IPS-20b (cell line): Measurements from ENCODE around the gene ANO3.

Source experiments
- H3K27ac ChIP-seq: one replicate; pipeline ENCODE4 v1.5.1; 2013; ENCODE audit warnings: low read length
- H3K27me3 ChIP-seq: 2 replicates; pipeline ENCODE4 v1.6.1; 2013; ENCODE audit warnings: mild to moderate bottlenecking, low read length, inconsistent platforms; ENCODE audit not compliant: insufficient read depth
- H3K36me3 ChIP-seq: 2 replicates; pipeline ENCODE4 v1.6.1; 2013; ENCODE audit warnings: low read depth, mild to moderate bottlenecking, inconsistent platforms, low read length, moderate library complexity; ENCODE audit not compliant: insufficient read depth
- H3K4me1 ChIP-seq: 2 replicates; pipeline ENCODE4 v1.6.1; 2013; ENCODE audit warnings: mild to moderate bottlenecking, control low read depth, inconsistent platforms, low read length, moderate library complexity; ENCODE audit not compliant: insufficient read depth
- H3K4me3 ChIP-seq: 2 replicates; pipeline ENCODE4 v1.5.1; 2013; ENCODE audit warnings: mild to moderate bottlenecking, low read length, inconsistent platforms
- H3K9ac ChIP-seq: 2 replicates; pipeline ENCODE4 v1.6.1; 2013; ENCODE audit warnings: low read depth, mild to moderate bottlenecking, inconsistent platforms, low read length, moderate library complexity
- H3K9me3 ChIP-seq: 2 replicates; pipeline ENCODE4 v1.6.1; 2013; ENCODE audit warnings: mild to moderate bottlenecking, low read depth, low read length, inconsistent platforms; ENCODE audit not compliant: insufficient read depth

ANO3 gene

DNA sequence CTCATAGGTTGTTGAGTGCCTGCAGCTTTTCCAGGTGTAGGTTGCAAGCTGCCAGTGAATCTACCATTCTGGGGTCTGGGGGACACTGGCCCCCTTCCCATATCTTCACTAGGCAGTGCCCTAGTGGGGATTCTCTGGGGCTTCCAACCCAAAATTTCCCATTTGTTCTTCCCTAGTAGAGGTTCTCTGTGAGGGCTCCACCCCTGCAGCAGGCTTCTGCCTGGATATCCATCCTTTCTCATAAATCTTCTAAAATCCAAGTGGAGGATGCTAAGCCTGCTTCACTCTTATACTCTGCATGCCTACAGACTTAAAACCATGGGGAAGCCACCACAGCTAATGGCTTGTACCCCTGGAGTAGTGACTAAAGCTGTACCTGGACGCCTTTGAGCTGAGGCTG is 33.4 kb downstream of the ANO3 start:
- no peaks in the 10 kb centered on the region for H3K36me3 ChIP-seq
- no peaks in the 10 kb centered on the region for H3K27me3 ChIP-seq
- H3K27ac ChIP-seq: no peak overlapping the region
- H3K9ac ChIP-seq: no peak overlapping the region
- no peaks in the 10 kb centered on the region for H3K4me1 ChIP-seq
- H3K4me3 ChIP-seq: no peak overlapping the region
- H3K9me3 ChIP-seq: peaks cover 33% of the 10 kb centered on the region

DNA sequence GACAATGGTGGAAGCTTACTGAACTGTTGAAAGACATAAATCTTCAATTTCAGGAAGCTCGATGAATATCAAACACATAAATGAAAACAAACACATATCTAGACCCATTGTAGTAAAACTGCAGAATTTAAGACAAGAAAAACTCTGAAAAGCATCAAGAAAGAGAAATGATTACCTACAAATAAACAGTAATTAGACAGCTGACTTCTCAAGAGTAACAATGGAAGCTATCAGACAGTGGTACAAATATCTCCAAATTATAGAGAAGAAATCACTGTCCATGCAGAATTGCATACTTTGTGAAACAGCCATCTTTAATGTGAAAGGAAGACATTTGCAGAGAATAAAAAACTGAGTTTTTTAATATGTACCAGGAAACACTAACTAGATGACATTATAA is 45.7 kb downstream of the ANO3 start:
- Histone ChIP-seq H3K4me1 (no peaks in the 10 kb centered on the region), H3K36me3 (no peaks in the 10 kb centered on the region), H3K9ac (no peak overlapping the region), H3K4me3 (no peak overlapping the region), H3K27me3 (no peaks in the 10 kb centered on the region), H3K9me3 (peaks cover 33% of the 10 kb centered on the region; the same call in 1 of the 2 replicates), H3K27ac (no peak overlapping the region)

DNA sequence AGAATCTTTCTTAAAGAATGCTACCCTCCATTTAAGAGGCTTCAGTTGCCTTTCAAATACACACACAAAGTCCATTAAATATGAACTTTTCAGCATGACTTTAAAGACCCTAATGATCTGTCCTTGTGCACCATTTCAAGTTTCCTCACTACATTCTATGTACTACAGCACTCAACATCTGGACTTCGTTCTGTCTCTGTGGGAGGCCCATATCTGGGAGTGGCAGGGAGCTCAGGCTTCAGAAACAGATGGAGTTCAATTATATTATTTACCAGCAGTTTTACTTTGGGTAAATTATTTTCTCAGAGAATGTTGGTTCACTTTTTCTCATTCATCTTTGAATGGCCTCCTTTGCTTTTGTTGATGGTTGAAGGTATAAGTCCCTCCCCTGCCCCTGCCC is 67.4 kb downstream of the ANO3 start:
- no peak overlapping the region for H3K9ac ChIP-seq
- H3K4me3 ChIP-seq: no peak overlapping the region
- H3K27ac ChIP-seq: no peak overlapping the region
- no peaks in the 10 kb centered on the region for H3K9me3 ChIP-seq
- no peaks in the 10 kb centered on the region for H3K36me3 ChIP-seq
- H3K4me1 ChIP-seq: no peaks in the 10 kb centered on the region
- H3K27me3 ChIP-seq: no peaks in the 10 kb centered on the region

DNA sequence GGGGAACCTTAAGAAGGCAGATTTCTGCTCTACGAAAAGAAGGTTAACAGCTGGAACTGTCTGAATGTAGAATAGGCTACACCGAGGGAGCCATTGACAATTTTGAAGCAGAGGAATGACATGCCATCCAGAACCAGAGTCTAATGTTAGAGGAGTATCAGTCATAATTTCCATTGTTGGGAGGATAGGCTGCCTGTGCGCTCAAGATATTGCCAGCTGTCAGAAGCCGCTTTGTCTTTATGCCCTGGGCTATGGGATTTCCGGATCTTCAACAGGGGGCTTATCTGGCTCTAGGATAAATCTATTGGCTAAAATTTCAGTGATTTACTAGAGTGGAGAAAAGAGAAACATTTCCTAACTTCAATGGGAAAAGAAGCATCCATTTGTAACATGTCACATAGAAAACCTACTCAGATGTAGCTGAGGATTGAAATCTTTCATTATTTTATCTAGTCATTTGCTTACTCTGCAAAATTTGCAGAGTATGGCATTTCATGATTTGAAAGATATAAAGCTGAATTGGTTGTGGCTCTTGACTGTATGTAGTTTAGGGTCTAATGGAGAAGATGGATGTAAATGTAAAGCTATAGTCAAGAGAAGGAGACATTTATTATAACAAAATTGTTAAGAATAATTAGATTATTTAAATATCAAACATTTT is 78.9 kb downstream of the ANO3 start:
- no peak overlapping the region for H3K4me3 ChIP-seq
- H3K36me3 ChIP-seq: no peaks in the 10 kb centered on the region
- no peak overlapping the region for H3K27ac ChIP-seq
- no peak overlapping the region for H3K9ac ChIP-seq
- H3K9me3 ChIP-seq: no peaks in the 10 kb centered on the region
- no peaks in the 10 kb centered on the region for H3K4me1 ChIP-seq
- no peaks in the 10 kb centered on the region for H3K27me3 ChIP-seq

DNA sequence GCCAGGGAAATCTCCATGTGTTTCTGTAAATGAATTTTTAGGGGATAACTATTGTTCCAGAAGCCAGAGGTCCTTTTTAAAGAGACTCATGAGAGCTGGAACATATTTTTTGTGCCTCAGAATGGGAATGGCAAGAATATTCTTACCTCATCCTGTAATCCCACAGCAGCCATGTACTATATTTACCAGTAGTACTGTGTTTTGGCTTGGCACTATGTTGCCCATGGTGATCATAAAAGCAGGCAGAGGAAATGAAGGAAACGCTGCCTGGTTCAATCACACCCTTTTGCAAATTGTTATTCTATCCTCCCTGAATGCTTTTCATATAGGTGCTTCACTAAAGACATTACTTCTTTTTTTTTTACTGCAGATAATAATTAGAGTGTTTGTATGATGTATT is 81.0 kb downstream of the ANO3 start:
- Histone ChIP-seq H3K4me3 (no peak overlapping the region), H3K4me1 (no peaks in the 10 kb centered on the region), H3K9me3 (no peaks in the 10 kb centered on the region), H3K27me3 (no peaks in the 10 kb centered on the region), H3K27ac (no peak overlapping the region), H3K36me3 (no peaks in the 10 kb centered on the region), H3K9ac (no peak overlapping the region)

DNA sequence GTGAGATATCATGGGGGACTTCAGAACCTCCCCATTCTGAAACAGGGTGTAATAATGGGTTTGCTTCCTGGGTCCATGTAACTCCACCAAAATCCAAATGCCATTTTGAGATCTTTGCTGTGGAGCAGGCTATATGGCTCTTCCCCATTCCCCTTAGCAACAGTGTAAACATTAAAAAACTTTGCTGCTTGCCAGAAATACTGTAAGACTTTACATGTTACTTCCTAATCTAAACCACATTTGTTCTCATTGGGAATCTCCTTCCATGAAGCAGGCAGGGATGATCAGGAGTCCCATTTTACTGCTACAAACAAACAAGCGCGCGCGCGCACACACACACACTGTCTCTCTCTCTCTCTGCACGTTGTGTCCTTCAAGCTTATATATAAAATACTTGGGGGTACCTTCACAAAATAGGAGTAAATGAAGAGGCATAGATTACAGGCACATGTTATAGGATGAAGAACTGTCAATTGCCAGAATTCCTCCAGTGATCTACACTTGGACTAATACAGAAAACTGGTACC is 86.5 kb downstream of the ANO3 start:
- Histone ChIP-seq H3K9me3 (no peaks in the 10 kb centered on the region), H3K27me3 (no peaks in the 10 kb centered on the region), H3K4me3 (no peak overlapping the region), H3K27ac (no peak overlapping the region), H3K9ac (no peak overlapping the region), H3K36me3 (no peaks in the 10 kb centered on the region), H3K4me1 (peaks cover 4% of the 10 kb centered on the region; the same call in 1 of the 2 replicates)

DNA sequence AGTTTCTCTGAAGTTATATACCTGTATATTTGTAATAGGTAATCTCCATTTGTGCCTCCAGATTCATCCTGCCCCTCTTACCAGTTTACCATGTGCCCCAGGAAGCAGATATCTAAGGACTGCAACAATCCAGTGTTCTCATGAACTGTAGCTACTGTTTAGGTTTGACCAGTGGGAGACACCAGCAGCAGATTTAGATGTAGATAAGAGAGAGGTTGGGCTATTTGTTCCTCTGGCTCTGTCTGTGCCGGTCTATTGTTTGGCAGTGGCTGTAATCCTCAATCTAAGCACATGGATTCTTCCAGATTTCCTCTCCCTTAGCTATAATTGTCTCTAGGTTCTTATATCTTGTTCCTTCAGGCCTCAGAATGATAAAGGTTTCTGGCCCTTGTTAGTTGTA is 88.4 kb downstream of the ANO3 start:
- Histone ChIP-seq H3K9ac (no peak overlapping the region), H3K27ac (no peak overlapping the region), H3K9me3 (no peaks in the 10 kb centered on the region), H3K4me3 (no peak overlapping the region), H3K36me3 (no peaks in the 10 kb centered on the region), H3K4me1 (peaks cover 4% of the 10 kb centered on the region; the same call in 1 of the 2 replicates), H3K27me3 (no peaks in the 10 kb centered on the region)

DNA sequence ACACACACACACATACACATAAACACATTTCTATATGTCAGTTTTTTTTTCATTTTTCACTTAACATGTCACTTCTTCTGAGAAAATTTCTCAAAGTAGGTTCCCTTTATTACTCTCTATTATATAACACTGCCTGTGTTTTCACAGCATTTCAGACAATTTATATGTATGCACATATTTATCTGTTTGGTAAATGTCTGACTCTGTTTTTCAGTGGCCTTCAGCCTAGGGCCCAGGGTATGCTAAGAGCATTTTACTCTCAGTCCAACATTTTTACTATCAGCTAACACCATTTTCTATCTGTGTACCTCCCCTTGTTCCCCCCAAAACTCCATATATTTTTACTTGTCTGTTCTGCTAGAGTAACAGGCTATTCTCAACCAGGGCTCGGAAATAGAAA is 92.3 kb downstream of the ANO3 start:
- Histone ChIP-seq H3K9me3 (no peaks in the 10 kb centered on the region), H3K4me1 (peaks cover 4% of the 10 kb centered on the region; the same call in 1 of the 2 replicates), H3K27ac (no peak overlapping the region)

DNA sequence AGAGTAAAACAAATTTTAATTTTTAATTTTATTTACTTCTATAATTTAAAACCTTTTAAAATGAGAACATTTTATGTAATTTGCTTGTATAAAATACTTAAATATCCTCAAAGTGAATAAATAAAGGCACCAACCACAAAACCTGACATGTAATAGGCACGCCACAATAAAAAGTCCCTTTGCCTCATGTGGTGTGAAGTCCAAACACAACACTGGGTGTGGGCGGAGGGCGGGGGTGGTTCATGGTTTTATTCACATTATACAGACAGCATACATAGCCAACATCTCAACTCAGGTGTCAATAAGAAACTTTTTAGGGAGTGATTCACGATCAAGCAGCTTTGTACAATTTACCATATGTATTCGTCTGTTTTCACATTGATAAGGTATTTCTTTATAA is 107.9 kb downstream of the ANO3 start:
- Histone ChIP-seq H3K4me1 (no peaks in the 10 kb centered on the region), H3K36me3 (no peaks in the 10 kb centered on the region), H3K9ac (no peak overlapping the region), H3K4me3 (no peak overlapping the region), H3K27me3 (no peaks in the 10 kb centered on the region), H3K9me3 (no peaks in the 10 kb centered on the region), H3K27ac (no peak overlapping the region)

More for the DNA sequence above, 92.3 kb downstream of the ANO3 start:
- H3K4me3 ChIP-seq: no peak overlapping the region
- H3K9ac ChIP-seq: no peak overlapping the region
- no peaks in the 10 kb centered on the region for H3K36me3 ChIP-seq
- no peaks in the 10 kb centered on the region for H3K27me3 ChIP-seq

DNA sequence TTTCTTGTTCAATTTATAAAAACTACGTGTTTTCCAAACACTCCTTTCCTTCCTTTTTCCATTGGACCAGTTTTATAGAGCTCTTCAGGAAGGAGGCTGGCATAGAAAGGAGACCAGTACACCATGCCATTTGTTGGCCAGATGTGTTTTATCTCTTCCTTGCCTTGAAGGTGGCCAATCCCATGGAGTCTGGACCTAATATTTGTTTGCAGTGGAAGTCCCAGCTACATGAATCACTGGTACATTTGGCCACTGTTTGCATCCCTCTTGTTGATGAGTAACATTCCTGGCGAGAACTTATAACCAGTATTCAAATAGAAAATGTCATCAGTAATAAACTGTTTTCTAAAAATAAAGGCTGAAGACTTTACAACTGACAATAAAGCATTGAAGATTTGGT is 110.2 kb downstream of the ANO3 start:
- H3K4me1 ChIP-seq: no peaks in the 10 kb centered on the region
- no peaks in the 10 kb centered on the region for H3K27me3 ChIP-seq
- no peaks in the 10 kb centered on the region for H3K36me3 ChIP-seq
- no peak overlapping the region for H3K9ac ChIP-seq
- H3K4me3 ChIP-seq: no peak overlapping the region
- H3K9me3 ChIP-seq: no peaks in the 10 kb centered on the region
- H3K27ac ChIP-seq: no peak overlapping the region

DNA sequence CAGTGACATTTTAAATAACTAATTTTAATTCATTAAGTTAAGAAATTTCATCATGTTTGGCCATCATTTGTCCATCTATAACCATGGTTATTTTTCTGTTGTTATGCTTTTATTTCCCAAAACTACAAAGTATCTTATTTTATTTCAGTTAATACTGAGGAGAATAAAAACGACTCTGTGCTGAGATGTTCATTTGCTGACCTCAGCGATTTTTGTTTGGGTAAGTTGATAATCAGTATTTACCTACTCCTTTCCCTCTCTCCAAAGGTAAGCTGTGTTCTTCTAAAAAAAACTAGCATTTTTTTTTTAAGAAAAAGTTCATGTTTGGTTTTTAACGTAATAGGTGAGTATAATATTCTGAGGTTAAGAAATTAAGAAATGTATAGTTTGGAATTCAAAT is 111.7 kb downstream of the ANO3 start:
- Histone ChIP-seq H3K36me3 (no peaks in the 10 kb centered on the region), H3K9ac (no peak overlapping the region), H3K4me1 (no peaks in the 10 kb centered on the region), H3K27me3 (no peaks in the 10 kb centered on the region), H3K4me3 (no peak overlapping the region), H3K27ac (no peak overlapping the region), H3K9me3 (no peaks in the 10 kb centered on the region)

DNA sequence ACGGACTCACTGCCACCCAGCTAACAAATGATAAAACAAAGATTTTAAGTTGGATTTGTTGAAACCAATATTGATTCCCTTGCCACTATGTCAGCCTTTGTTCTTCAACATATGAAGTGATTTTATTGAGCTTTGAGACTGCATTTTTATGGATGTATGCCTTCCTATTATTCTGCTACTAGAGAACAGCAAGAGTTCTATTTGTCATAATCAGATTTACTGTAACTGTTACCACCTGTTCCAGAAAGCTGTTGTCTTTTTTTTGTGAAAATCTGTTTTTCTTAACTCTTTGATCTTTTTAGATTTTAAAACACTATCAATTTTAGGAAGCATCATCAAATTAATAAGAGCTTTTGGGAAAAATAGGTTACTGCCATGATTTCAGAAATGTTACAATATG is 125.7 kb downstream of the ANO3 start:
- Histone ChIP-seq H3K4me1 (no peaks in the 10 kb centered on the region), H3K36me3 (no peaks in the 10 kb centered on the region), H3K27me3 (no peaks in the 10 kb centered on the region), H3K4me3 (no peak overlapping the region), H3K9me3 (no peaks in the 10 kb centered on the region), H3K27ac (no peak overlapping the region), H3K9ac (no peak overlapping the region)
